ENCODE data around the gene ADGRG6.

Gene ADGRG6

GRCh38 chr6:142350309-142350708 lies 48.5 kb downstream of the ADGRG6 start:
- DNase-seq: no peak

GRCh38 chr6:142353690-142354089 lies 51.9 kb downstream of the ADGRG6 start:
- DNase-seq: no peak

GRCh38 chr6:142354650-142355049 lies 52.8 kb downstream of the ADGRG6 start:
- DNase-seq: no peak

- DNase-seq: no peak
Measured at GRCh38 chr6:142355520-142356174, 53.8 kb downstream of the ADGRG6 start.

- DNase-seq: no peak
Measured at GRCh38 chr6:142356201-142356883, 54.5 kb downstream of the ADGRG6 start.

GRCh38 chr6:142356884-142357225 lies 55.0 kb downstream of the ADGRG6 start:
- no peak for DNase-seq

GRCh38 chr6:142357879-142358278 lies 56.1 kb downstream of the ADGRG6 start:
- no peak for DNase-seq

DNA sequence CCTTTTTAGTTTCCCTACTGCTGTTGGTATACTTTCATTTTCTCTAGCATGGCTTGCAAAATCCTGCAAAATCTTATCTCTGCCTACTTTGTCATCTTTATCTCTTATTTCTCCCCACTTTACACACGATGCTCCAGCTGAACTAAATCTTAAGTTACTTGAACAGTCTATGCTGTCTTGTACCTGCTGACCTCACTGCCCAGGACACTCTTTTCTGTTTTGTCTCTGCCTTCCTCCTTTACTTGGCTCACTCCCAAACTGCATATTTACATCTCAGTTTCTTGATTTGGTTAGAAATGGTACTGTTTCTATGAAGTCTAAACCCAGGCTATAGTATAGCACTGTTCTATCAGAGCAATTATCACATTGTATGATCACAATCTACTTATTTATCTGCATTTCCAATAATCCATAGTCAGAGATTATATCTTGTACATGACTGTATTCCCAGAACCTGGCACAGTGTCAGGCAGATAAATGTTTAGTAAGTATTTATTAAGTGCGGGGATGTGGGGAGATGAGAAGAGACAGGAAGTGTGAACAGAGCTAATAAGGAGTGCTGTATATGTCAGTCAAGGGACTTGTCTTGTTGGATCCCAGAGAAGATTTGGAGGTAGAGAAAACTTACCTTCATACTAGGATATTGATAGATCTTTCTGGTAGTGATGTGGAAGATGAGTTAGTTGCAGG lies 57.6 kb downstream of the ADGRG6 start:
- no peak for DNase-seq

DNA sequence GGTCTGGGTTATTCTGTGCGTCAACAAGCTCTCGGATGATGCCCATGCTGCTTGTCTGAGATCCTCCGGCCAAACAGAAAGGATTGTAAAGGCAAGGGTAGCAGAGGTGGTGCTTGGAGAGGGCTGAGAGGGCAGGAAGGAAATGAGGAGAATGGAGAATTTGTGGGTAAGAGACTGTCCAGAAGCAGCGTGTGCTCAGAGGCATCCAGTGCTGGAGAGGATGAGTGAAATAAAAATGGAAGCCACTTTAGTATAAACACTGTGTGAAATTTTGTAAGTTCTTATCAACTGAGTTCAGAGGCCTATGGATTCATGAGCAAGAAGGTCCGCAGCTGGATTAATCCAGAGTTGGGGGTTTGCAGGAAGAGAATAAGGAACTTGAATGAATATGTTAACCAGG lies 59.5 kb downstream of the ADGRG6 start:
- DNase-seq: no peak

- no peak for DNase-seq
Measured at GRCh38 chr6:142361779-142362750, 60.3 kb downstream of the ADGRG6 start.

DNA sequence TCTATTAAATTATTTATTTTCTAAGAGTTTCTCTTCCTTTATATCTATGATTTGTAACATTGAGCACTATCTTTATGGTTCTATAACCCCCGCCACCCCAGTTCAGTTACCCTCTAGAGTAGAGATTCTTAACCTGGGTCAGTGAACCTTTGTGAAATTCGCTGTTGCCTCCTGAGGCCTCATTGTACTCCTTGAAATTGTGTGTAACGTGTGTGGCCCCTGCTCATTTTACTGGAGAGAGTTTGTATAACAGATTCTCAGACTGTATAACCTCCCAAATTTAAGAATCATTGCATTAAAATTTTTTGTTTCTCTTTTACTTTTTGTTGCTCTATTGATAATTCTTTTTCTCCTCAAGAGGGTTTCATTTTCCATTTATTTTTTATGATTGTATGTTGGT lies 65.3 kb downstream of the ADGRG6 start:
- no peak for DNase-seq

DNA sequence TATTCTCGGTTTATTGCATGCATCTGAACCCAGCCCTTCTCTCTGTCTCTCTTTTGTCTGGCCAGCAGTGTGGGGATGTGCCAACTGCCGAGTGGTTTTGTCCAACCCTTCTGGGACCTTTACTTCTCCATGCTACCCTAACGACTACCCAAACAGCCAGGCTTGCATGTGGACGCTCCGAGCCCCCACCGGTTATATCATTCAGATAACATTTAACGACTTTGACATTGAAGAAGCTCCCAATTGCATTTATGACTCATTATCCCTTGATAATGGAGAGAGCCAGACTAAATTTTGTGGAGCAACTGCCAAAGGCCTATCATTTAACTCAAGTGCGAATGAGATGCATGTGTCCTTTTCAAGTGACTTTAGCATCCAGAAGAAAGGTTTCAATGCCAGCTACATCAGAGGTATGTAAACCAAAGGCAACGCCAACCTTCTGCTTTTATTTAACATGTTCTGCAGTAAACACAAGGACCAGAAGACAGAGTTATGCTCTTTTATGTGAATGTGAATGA lies 65.8 kb downstream of the ADGRG6 start:
- no peak for DNase-seq

DNA sequence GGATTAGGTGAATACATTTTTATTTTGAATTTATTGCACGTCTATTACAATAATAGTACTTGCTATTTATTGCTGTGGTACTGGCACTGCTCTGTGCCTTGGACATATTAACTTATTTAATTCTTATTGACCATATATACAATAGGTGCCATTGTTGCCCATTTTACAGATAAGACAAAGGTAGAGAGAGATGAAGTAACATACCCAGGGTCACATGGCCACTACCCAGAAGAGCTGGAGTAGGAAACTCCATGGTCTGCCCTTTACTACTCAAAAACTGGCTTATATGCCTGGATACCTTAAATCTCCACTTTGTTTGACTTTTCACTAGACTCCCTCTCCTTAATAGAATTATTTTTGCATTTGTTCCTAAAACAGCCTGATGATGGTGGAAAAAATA lies 67.5 kb downstream of the ADGRG6 start:
- no peak for DNase-seq

DNA sequence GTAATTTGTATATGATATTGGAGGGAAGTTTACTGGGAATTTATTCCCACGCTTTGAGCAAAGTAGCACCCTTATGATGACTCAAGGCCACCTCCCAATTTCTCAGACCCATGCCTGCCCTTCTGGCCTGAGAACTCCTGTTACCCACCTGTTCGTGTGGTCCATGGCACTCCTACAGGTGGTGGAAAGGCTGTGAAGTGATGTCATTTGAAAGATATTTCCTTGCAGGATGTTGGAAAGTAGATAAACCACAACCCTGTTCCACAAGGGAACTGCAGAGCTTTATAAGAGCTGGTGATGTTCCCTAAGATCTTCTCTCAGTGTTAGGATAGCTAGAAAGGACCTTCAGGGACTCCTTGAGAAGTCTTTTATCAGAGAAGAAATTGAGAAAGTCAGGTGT lies 70.5 kb downstream of the ADGRG6 start:
- DNase-seq: no peak

DNA sequence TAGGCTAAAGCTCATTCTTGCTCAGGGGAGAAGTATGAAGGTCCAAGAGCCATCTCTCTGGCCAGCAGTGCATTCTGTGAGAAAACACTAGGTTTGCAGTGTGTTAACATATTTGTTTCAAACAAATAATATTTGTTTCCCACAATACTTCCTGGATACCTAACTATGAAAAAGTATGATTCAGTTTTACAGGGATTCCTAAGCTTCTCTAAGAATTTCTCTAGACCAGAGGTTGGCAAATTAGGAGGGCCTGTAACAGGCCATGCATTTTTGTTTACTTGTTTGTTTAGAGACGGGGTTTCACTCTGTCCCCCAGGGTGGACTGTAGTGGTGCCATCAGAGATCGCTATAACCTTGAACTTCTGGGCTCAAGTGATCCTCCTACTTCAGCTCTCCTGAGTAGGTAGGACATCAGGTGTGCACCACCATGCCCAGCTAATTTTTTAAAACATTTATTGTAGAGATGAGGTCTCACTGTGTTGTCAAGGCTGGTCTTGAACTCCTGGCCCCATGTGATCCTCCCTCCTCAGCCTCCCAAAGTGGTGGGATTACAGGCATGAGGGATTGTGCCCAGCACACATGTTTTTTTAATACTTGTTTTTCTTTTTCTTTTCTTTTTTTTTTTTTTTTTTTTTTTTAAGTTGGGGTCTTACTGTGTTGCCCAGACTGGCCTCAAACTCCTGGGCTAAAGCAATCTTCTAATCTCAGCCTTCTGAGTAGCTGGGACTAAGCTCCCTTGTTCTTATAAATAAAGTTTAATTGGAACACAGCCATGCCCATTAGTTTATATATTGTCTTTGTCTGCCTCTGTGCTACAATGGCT lies 71.7 kb downstream of the ADGRG6 start:
- DNase-seq: no peak

- no peak for DNase-seq
Measured at GRCh38 chr6:142374091-142374770, 72.4 kb downstream of the ADGRG6 start.

GRCh38 chr6:142374965-142375733 lies 73.3 kb downstream of the ADGRG6 start:
- no peak for DNase-seq

DNA sequence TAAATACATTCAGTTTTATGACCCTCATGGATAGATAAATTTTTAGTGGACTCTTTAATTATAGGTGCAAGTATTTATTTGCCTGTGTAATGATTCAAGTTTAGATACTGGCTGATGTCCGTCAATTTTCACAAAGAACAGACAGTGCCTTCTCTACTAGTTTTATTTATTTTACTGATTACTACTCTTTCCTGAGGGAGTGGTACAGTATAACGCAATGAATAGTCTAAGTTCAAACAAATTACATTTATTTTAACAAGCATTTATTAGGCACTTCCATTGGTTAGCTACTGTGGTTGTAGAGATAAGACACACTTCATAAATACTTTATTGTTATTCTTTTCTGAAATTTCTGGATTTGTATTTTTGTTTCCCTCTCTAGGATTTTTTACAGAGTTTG lies 74.3 kb downstream of the ADGRG6 start:
- DNase-seq: no peak

GRCh38 chr6:142376800-142377496 lies 75.1 kb downstream of the ADGRG6 start:
- DNase-seq: no peak

- DNase-seq: peak; percentile 36
Measured at GRCh38 chr6:142377497-142377848, 75.7 kb downstream of the ADGRG6 start.
